Measurements from ENCODE around the gene ITIH2.
"Not testable (repeated sequence)": the region's sequence is repeated elsewhere in the genome, so short reads cannot be mapped to it uniquely, and the experiment has no call there.

Gene ITIH2

DNA sequence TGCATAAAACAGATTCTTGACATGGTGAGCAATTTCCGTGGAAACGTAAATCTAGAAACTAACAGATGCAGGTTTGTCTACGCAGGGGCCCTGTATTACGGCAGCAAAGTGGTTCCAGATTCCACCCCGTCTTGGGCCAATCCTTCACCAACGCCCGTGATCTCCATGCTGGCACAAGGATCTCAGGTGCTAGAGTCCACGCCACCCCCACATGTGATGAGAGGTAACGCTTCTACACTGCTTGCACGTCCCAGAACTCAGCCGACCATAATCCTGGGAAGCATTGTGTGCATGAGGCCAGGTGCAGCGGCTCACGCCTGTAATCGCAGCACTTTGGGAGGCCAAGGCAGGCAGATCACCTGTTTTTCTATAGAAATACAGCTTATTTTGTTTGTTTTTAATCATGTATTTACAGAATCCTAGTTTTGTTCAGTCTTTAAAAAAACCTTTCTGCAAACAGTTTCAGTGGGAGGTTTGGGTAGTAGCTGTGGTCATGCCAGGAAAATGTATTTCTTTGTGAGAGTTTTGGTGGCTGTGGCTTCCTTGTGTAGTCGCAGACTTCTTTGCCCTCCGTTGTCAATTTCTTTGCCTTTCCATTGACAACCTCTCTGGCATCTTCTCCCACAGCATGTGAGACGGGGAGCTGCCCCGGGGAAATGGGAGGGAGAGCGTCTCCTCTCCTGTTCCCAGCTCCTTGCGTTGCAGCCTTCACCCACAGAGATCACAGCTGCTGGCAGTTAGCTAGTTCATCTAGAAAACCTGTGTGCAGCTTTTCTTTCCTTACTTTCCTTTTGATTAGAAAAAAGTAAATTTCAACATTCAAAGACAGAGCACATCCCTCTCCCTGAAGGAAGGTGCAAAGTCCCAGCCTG is 35.7 kb downstream of the ITIH2 start:
- in situ Hi-C loops (cut with MboI; ENCODE audit: low sequenced_read_pairs): no loop called here

DNA sequence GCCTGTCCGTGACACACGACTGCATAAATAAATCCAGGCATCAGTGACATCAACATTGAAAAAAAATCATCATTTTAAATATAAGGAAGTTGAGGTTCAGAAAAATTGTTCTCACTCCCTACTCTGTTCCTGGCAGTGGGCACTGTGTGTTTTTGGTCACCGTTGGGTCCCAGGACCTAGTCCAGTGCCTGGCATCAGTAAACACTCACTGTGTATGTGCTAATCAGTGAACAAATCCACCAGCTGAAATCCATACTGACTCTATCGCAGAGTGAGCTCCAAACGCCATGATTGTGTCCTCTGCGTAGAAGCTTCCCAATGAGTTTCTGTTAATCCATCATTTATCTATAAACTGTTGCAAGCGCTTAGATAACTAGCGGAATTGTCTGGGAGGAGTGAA is 41.2 kb downstream of the ITIH2 start:
- in situ Hi-C loops (cut with MboI; ENCODE audit: low sequenced_read_pairs): no loop called here

GRCh38 chr10:7748637-7749036 is 45.5 kb downstream of the ITIH2 start:
- in situ Hi-C loops (cut with MboI; ENCODE audit: low sequenced_read_pairs): not testable (repeated sequence)

DNA sequence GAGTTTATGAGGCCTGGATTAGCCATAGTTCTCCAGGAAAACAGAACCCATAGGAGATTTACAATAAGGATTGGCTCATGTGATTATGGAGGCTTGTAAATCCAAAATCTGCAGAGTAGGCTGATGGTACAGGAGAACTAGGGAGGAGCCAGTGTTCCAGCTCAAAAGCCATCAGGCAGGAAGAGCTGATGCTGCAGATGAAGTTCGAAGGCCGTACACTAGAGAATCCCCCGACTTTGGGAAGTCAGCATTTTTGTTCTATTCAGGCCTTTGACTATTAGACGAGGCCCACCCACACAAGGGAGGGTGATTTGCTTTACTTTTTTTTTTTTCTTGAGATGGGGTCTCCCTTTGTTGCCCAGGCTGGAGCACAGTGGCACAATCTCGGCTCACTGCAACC is 47.1 kb downstream of the ITIH2 start:
- in situ Hi-C loops (cut with MboI; ENCODE audit: low sequenced_read_pairs): no loop called here

GRCh38 chr10:7752251-7752650 is 49.1 kb downstream of the ITIH2 start:
- in situ Hi-C loops (cut with MboI; ENCODE audit: low sequenced_read_pairs): no loop called here

DNA sequence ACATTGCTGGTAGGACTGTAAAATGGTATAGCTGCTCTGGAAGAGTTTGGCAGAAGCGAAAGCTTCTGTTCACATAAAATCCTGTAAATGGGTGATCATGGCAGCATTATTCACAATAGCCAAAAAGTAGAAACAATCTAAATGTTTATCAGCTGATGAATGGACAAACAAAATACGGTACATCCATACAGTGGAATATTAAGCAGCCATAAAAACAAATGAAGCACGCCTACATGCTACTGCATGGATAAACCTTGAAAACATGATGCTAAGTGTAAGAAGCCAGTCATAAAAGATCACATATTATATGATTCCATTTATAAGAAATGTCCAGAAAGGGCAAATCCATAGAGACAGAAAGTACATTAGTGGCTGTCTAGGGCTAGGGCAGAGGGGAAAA is 52.0 kb downstream of the ITIH2 start:
- in situ Hi-C loops (cut with MboI; ENCODE audit: low sequenced_read_pairs): no loop called here

DNA sequence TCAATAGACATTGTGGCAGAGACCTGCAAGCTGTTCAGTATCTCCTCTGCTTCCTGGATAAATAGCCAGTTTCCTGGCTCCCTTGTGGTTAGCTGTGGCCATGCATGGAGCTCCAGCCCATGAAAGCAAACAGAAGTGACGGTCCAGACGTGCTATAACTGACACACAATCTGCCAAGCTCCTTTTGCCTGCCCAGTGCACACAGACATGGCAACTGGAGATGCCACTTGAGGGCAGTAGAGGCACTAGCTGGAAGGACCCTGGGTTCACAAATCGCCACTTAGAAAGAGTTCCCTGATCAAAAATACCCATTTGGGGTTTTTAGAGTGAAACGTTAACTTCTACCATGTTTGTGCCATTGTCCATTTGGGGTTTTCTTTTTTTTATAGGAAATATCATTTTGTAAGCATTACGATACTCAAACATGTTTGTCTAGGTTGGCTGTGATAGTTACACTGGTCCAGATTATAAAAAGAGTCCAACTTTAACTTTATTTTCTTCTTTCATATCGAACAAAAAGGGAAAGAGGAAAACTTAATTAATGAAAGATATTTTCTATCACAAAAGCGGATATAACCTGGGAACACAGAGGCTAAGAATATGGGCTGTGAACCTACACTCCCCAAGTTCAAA is 53.4 kb downstream of the ITIH2 start:
- in situ Hi-C loops (cut with MboI; ENCODE audit: low sequenced_read_pairs): no loop called here

DNA sequence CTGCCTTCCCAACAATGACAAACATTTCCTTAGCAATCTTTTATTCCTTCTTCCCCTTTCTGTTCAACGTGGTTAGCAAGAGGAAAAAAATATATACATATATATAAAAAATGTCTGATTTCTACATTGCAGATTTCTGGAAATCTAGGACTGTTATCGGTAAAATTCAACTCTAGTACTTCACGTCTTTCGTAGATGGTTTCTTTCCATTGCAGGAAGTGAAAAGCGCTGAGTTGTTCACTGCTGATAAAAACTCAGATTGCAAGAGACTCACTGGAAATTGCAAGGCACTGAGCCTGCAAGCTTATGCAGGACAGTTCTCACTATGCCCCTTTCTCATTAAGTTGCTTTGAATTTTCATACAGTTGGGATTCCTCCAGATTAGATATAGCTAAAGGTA is 60.8 kb downstream of the ITIH2 start:
- in situ Hi-C loops (cut with MboI; ENCODE audit: low sequenced_read_pairs): no loop called here

DNA sequence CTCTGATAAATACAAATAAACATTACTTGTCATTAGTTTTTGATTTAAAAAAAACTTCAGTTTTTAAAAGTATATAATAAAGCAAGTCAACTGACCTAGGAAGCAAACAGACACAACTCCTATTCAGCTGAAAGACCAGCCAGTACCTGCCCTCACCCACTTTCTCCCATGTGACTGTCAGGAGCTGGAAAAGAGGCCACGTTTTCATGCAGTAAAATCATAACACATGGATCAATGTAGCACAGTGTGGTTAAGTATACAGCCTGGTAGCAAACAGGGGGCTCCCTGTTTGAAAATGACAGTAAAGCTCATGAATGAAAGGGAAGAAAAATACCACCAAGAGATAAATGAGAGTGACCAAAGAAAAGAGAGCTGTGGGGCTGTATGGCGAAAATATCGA is 63.1 kb downstream of the ITIH2 start:
- in situ Hi-C loops (cut with MboI; ENCODE audit: low sequenced_read_pairs): no loop called here

DNA sequence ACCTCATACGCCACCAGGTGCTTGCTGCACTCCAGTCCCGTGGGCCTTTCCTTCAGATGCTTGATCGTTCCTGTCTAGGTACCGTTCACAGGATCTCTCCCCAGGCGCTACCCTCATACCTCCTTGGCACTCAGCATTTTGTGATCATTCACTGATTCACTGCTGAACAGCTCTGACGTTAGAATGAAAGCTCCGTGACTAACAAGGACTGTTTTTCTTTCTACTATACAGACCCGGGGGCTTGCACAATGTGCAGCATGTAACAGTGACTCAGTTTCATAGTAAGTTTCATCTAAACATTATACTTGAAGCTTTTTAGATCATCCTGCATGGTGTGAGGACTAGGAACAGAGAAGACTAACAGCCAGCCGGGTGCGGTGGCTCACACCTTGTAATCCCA is 64.1 kb downstream of the ITIH2 start:
- in situ Hi-C loops (cut with MboI; ENCODE audit: low sequenced_read_pairs): no loop called here

- in situ Hi-C loops (cut with MboI; ENCODE audit: low sequenced_read_pairs): no loop called here
Observed at GRCh38 chr10:7768417-7768816, 65.3 kb downstream of the ITIH2 start.

- in situ Hi-C loops (cut with MboI; ENCODE audit: low sequenced_read_pairs): no loop called here
Observed at GRCh38 chr10:7773845-7774801, 71.0 kb downstream of the ITIH2 start.

GRCh38 chr10:7776777-7777176 is 73.7 kb downstream of the ITIH2 start:
- in situ Hi-C loops (cut with MboI; ENCODE audit: low sequenced_read_pairs): no loop called here

GRCh38 chr10:7782194-7782593 is 79.1 kb downstream of the ITIH2 start:
- in situ Hi-C loops (cut with MboI; ENCODE audit: low sequenced_read_pairs): not testable (repeated sequence)

DNA sequence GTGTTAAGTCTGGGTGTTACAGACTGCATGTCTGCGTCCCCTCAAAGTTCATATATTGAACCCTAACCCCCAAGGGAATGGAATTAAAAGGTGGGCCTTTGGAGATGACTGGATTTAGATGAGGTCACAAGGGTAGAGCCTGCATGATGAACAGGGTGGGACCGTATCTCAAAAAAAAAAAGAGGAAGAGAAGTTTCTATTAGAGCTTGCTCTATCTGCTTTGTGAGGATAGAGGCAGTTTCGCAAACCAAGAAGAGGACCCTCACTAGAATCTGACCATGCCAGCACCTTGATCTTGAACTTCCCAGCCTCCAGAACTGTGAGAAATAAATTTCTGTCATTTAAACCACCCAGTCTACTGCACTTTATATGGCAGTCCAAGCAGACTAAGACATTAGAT is 83.3 kb downstream of the ITIH2 start:
- in situ Hi-C loops (cut with MboI; ENCODE audit: low sequenced_read_pairs): no loop called here

- in situ Hi-C loops (cut with MboI; ENCODE audit: low sequenced_read_pairs): no loop called here
Observed at GRCh38 chr10:7787150-7787856, 84.2 kb downstream of the ITIH2 start.

DNA sequence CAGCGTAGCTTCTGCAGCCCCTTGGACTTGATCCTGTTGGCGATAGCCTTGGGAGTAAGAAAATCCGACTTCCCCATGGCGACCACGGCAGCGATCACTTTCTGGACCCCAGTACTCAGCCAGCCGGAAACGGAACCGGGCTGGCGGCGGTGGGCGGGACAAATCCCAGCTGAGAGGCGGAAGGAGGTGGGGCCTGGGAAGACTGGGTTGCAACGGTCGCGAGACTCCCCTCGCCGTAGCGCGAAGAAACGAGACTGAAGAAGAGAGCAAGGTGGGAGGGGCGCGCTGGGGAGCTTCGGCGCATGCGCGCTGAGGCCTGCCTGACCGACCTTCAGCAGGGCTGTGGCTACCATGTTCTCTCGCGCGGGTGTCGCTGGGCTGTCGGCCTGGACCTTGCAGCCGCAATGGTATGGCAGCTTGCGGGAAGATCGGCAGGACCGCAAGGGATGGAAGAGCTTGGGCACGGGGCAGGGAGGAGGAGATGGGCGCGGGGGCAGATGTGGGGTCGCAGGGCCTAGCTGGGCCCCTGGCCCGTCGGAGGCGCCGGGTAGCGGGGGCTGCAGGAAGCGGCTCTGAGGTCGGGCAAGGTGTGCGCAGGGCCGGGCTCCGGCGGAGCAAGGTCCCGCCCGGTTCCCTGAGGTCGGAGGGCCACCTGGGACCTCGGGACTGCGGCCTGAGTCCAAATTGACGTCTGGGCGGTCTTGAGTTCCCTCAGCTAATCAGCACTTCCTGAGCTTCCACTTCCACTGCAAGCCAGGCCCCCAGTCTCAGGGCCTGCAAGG is 84.9 kb downstream of the ITIH2 start, which contains the start of the genes ATP5F1C and KIN:
Gene ATP5F1C (plus strand): TSS at position 321 of the 782 bp plus-strand sequence. CDS start 31 bp downstream, at position 352.
Gene KIN (minus strand): TSS at position 137 of the 782 bp plus-strand sequence. CDS start 60 bp downstream, at position 77.
- in situ Hi-C loops (cut with MboI; ENCODE audit: low sequenced_read_pairs): no loop called here

DNA sequence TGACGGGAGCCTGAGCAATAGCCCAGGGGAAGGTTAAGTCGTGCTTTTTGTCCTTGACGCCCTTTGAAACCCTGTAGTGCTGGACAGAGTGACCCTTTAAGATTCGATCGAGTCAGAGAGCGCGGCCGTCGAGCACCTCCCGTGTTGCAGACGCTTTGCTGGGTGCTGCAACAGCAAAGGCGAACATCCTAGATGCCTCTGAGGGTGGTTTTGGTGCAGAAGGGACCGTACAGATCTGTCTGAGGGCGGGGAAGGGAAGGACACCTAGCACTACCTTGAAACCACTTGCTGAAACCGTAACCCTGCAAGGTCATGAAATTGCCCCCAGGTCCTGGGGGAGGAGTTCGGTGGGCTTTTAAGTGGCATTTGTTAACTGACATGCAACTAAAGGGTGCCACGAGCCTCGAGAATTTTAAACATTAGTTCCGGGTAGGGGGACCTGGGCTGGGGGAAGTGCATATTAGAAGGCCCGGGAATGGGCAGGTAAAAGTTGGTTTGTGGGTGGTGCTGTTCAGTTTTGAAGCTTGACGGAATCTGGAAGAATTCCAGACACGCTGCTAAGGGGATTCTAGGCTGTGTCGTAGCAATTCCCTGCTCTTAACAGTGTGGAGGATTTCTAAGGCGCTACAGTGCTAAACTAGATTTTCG is 85.6 kb downstream of the ITIH2 start:
- in situ Hi-C loops (cut with MboI; ENCODE audit: low sequenced_read_pairs): no loop called here

DNA sequence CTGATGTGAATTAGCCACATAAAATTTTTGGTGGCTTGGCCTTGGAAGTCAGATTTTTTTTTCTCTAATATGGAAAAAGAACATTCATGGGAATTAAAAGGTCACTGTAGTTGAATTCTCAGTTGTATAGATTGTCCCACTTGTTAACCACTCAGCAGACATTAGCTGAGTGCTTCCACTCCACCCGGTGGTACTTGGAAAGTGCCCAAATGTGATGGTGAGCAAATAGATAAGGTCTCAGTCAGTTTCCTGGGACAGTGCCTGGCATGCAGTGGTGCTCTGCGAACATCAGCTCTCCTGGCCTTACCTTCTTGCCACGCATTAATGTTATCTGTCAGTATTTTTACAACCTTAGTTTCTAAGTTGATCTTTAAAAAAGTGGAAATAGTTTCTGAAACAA is 86.3 kb downstream of the ITIH2 start:
- in situ Hi-C loops (cut with MboI; ENCODE audit: low sequenced_read_pairs): no loop called here

Data from HL-60/S4 treated with retinoic acid at 250 ng/mL for 4 days and 3 days (cell line).